ENCODE measurements around the gene TP53RK. TPM values are rescaled to one million over a fixed set of nuclear protein-coding genes. Genes with fewer than 3 reads are reported as not detected.

Gene TP53RK
- total RNA-seq, 4 donors from 2014 or later = 15.0 to 27.0 (median 25.8) TPM

DNA sequence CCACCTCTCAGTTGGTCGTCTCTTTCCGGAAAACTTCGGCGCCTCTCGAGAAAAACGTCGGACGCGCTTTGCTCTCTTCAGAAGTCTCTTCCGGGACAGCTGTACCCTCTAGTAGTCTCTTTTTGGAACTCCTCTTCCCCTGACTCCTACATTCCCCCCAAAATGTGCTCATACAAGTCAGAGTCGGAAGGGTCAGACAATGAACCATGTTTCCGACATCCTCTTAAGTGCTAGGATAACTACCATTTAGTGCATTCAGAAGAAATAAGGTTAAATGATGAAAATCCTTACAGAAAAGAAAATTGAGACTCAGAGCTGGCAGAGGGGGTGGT lies 476 bp upstream of the TP53RK start:
- no peaks in the 10 kb centered on the region for H3K9me3 ChIP-seq
- TF ChIP-seq EP300 (IDR thresholded peaks at IDR 0.05) (no peak), POLR2A (IDR thresholded peaks at IDR 0.05) (peak in 1 of 2 donors; percentile 28)
- peaks cover 3% of the 10 kb centered on the region for H3K36me3 ChIP-seq
- H3K4me1 ChIP-seq = peaks cover 25% of the 10 kb centered on the region
- DNase-seq (ENCODE audit: low spot score in 2 of 2) = no peak
- H3K4me3 ChIP-seq = peak overlapping the region; percentile 83
- under 1% methylated on average over 12 of the region's 12 CpGs for WGBS
- H3K27ac ChIP-seq = peak overlapping the region; percentile 97
- H3K27me3 ChIP-seq = no peaks in the 10 kb centered on the region

DNA sequence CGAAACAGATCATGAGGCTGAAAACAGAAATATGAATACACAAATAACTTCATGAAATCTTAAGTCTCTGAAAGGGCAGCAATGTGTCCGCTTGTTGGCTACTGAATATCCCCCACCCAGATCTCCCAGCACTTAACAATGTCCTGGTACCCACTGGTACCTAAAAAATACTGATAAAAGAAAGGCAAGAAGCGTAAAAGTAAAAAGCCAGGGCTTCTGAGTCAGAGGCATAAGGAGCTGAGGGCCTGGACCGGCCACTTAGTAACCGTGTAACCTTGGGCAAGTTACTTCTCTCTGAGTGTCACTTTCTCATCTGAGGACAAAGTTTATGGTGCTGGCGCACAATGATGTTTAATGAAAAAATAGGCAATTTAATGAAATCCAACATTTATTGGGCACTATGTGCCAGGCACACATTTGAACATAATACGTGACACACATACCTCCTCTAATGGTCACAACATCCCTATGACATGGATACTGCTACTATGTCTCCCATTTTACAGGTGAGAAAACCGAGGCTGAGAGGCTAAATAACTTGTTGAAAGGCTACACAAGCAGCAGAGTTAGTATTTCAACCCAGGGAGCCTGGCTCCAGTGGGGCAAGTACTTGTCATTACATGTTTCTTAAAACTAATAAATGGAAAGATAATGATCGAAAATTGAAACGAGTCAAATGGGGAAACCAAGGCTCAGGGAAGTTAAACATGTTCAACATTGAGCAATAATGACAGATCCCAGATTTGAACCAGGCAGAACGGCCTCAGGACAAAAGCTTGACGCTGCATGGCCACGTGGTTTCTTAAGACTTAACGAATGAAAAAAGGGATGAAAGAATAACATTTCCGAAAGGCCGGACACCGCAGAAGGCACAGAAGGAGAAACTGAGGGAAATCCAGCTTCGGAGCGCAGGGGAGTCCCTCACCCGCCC lies 828 bp downstream of the TP53RK start:
- Histone ChIP-seq H3K4me1 (peaks cover 34% of the 10 kb centered on the region), H3K4me3 (peak overlapping the region; percentile 83), H3K36me3 (peaks cover 3% of the 10 kb centered on the region), H3K27me3 (no peaks in the 10 kb centered on the region), H3K9me3 (no peaks in the 10 kb centered on the region), H3K27ac (peak overlapping the region; percentile 97)
- TF ChIP-seq, protein P1, sequence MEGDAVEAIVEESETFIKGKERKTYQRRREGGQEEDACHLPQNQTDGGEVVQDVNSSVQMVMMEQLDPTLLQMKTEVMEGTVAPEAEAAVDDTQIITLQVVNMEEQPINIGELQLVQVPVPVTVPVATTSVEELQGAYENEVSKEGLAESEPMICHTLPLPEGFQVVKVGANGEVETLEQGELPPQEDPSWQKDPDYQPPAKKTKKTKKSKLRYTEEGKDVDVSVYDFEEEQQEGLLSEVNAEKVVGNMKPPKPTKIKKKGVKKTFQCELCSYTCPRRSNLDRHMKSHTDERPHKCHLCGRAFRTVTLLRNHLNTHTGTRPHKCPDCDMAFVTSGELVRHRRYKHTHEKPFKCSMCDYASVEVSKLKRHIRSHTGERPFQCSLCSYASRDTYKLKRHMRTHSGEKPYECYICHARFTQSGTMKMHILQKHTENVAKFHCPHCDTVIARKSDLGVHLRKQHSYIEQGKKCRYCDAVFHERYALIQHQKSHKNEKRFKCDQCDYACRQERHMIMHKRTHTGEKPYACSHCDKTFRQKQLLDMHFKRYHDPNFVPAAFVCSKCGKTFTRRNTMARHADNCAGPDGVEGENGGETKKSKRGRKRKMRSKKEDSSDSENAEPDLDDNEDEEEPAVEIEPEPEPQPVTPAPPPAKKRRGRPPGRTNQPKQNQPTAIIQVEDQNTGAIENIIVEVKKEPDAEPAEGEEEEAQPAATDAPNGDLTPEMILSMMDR (IDR thresholded peaks at IDR 0.05) = no peak
- TF ChIP-seq POLR2A (IDR thresholded peaks at IDR 0.05) (no peak), POLR2AphosphoS5 (IDR thresholded peaks at IDR 0.05) (no peak), EP300 (IDR thresholded peaks at IDR 0.05) (no peak)
- 15% methylated on average over 20 of the region's 20 CpGs for WGBS
- no peak for DNase-seq (ENCODE audit: low spot score in 2 of 2)

DNA sequence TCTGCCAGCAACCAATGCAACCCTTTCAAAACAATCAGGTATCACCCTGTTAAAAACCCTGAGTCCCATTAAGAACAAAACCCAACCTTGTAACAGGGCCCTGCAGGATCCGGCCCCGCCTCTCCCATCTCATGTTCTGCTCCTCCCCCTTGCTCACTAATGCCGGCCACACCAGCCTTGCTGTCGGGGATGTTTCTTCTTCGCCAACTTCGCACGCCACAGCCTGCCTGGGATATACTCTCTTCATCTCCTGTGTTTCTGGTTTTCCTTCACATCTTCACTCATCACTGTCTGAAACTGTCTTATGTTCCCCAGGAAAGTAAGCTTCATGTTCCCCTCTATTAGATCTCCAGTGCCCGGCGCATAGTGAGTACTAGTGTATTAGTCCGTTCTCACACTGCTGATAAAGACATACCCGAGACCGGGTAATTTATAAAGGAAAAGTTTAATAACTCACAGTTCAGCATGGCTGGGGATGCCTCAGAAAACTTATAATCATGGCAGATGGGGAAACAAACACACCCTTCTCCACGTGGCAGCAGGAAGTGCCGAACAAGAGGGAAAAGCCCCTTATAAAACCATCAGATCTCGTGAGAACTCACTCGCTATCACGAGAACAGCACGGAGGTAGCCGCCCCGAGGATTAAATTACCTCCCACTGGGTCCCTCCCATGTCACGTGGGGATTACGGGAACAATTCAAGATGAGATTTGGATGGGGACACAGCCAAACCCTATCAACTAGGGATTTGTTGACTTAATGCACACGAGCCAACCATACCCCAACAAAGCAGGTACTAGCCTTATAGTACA lies 5.1 kb downstream of the TP53RK start:
- 20% methylated on average over 23 of the region's 23 CpGs for WGBS
- Histone ChIP-seq H3K4me3 (peak overlapping the region; percentile 37), H3K27me3 (no peaks in the 10 kb centered on the region), H3K36me3 (peaks cover 10% of the 10 kb centered on the region), H3K4me1 (peaks cover 46% of the 10 kb centered on the region), H3K27ac (peak overlapping the region; percentile 83), H3K9me3 (no peaks in the 10 kb centered on the region)
- TF ChIP-seq, protein P1 (IDR thresholded peaks at IDR 0.05) = no peak
- TF ChIP-seq POLR2A (IDR thresholded peaks at IDR 0.05) = no peak
- peak in 1 of 2 donors; percentile 72 for DNase-seq (ENCODE audit: low spot score in 2 of 2)

DNA sequence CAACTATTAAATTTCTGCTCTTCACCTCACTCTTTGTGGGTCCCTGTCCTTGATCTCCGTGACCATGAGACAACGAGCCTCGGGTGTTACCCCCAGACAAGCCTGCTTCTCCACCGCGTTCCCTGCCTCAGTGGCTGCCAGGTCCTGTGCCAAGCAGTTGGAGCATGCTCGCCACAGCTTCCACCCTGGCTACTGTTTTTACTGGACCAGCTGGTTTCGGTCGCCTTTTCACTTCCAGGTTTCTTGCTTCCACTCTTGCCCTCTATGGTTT lies 5.6 kb downstream of the TP53RK start:
- peak overlapping the region; percentile 83 for H3K27ac ChIP-seq
- H3K4me1 ChIP-seq = peaks cover 45% of the 10 kb centered on the region
- TF ChIP-seq, protein P1 (IDR thresholded peaks at IDR 0.05) = no peak
- no peak for TF ChIP-seq POLR2A (IDR thresholded peaks at IDR 0.05)
- no peak for TF ChIP-seq POLR2AphosphoS5 (IDR thresholded peaks at IDR 0.05)
- TF ChIP-seq EP300 (IDR thresholded peaks at IDR 0.05) = no peak

DNA sequence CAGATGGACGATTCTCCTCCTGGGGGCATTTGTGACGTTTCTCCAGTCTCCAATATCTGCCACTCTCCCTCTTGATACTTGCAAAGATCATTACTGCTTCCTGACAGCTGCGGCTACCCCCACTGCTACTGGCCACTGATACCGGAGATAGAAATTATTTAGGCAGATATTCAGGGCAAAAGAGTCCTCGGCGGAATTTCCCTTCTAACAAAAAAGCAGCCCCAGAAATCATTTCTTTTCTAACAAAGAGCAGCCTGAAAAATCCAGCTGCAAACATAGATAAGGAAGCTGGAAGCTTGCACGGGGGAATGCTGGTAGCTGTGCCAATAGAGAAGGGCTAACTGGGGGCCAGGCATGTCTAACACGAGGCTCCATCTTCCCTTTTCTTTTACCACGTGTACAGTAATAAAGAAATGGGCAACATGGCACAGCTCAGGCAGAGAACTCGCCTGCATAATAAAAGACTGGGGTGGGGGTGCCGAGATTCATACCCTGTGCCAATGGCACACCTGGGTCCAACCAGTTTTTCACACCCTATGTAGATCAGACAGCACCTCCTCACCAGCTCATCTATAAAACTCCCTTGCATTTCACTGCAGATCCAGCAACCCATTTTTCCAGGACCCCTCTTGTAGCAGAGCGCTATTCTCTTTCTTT lies 6.1 kb downstream of the TP53RK start:
- peaks cover 10% of the 10 kb centered on the region for H3K36me3 ChIP-seq
- H3K27me3 ChIP-seq = no peaks in the 10 kb centered on the region
- peak overlapping the region; percentile 37 for H3K4me3 ChIP-seq
- peak overlapping the region; percentile 83 for H3K27ac ChIP-seq
- no peak for TF ChIP-seq EP300 (IDR thresholded peaks at IDR 0.05)
- TF ChIP-seq POLR2AphosphoS5 (IDR thresholded peaks at IDR 0.05) = no peak
- no peak for TF ChIP-seq POLR2A (IDR thresholded peaks at IDR 0.05)
- TF ChIP-seq, protein P1 (IDR thresholded peaks at IDR 0.05) = no peak
- 27% methylated on average over 12 of the region's 12 CpGs for WGBS
- no peaks in the 10 kb centered on the region for H3K9me3 ChIP-seq
- DNase-seq (ENCODE audit: low spot score in 2 of 2) = no peak
- H3K4me1 ChIP-seq = peaks cover 41% of the 10 kb centered on the region

More for the DNA sequence above, 5.6 kb downstream of the TP53RK start:
- H3K9me3 ChIP-seq = no peaks in the 10 kb centered on the region
- DNase-seq (ENCODE audit: low spot score in 2 of 2) = no peak
- no peaks in the 10 kb centered on the region for H3K27me3 ChIP-seq
- peaks cover 10% of the 10 kb centered on the region for H3K36me3 ChIP-seq
- 24% methylated on average over 8 of the region's 8 CpGs for WGBS
- H3K4me3 ChIP-seq = peak overlapping the region; percentile 37

All from suprapubic skin (tissue), 4 donors.